GM19468 (cell line): ENCODE measurements around the gene SLITRK2.

Experiments
- ATAC-seq: cut with Tn5 transposase; IDR thresholded peaks from one replicate; pipeline ENCODE4 v1.9.1; 2021; ENCODE audit warnings: mild to moderate bottlenecking, moderate library complexity, moderate number of reproducible peaks; ENCODE audit not compliant: unreplicated experiment; ENCODE audit errors: extremely low read depth

SLITRK2 gene

DNA sequence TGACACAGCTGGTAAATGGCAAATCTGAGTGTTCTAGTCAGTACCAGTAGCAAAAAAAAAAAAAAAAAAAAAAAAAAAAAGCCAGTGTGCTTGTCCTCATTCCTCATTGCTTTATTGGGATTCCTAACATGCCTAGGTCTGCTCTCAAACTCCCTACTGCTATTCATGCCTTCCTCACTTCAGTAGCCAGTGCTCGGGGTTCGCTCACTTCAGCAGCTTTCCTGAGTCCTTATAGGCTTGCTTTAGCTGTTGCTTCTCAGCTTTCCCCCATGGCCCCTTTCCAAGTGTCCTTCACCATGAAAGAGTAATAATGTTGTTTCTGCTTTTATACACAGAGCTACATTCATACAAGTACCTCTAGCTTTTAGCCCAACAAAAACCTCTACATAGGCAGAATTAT lies 30.8 kb downstream of the SLITRK2 start:
- no peak for ATAC-seq

DNA sequence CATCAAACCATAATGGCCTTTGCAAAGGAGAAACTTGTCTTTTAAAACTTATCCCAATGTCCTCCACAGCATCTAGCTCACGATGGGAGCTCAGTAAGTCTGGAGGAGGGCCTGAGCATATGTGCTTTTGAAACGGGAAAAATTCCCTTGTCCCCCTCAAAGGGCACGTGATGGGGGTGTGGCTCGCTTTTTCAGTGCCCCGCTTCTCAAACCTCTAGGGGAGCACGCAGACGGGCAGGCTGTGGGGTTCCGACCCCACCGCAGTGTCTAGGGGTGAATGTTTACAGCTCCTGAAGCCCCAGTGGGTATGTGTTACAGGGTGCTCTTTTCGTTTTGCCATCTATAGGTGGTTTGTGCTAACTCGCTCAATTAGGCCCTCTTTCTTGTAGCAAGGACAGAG lies 31.2 kb downstream of the SLITRK2 start:
- ATAC-seq = no peak

DNA sequence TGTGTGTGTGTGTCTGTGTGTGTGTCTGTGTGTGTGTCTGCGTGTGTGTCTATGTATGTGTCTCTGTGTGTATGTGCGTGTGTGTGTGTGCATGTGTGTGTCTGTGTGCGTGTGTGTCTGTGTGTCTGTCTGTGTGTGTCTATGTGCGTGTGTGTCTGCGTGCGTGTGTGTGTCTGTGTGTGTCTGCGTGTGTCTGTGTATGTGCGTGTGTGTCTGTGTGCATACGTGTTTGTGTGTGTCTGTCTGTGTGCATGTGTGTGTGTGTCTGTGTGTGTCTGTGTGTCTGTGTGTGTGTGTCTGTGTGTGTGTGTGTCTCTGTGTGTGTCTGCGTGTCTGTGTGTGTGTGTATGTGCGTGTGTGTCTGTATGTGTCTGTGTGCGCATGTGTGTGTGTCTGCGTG lies 35.6 kb downstream of the SLITRK2 start:
- ATAC-seq = no peak

- ATAC-seq = no peak
Measured at GRCh38 chrX:145856181-145856580, 38.6 kb downstream of the SLITRK2 start.

GRCh38 chrX:145861818-145862217 lies 44.2 kb downstream of the SLITRK2 start:
- no peak for ATAC-seq

- ATAC-seq = no peak
Measured at GRCh38 chrX:145865082-145865481, 47.5 kb downstream of the SLITRK2 start.
